Fibroblast of upper back skin (primary cell): Measurements from ENCODE around the gene ITGAE.
"Not testable (repeated sequence)": the region's sequence is repeated elsewhere in the genome, so short reads cannot be mapped to it uniquely, and the experiment has no call there.

Source experiments
- DNase-seq: peaks from one replicate; pipeline ENCODE4 v3.0.0-alpha.2; 2013

ITGAE gene

GRCh38 chr17:3794557-3795389 lies 6.2 kb downstream of the ITGAE start:
- peak; percentile 90 for DNase-seq

DNA sequence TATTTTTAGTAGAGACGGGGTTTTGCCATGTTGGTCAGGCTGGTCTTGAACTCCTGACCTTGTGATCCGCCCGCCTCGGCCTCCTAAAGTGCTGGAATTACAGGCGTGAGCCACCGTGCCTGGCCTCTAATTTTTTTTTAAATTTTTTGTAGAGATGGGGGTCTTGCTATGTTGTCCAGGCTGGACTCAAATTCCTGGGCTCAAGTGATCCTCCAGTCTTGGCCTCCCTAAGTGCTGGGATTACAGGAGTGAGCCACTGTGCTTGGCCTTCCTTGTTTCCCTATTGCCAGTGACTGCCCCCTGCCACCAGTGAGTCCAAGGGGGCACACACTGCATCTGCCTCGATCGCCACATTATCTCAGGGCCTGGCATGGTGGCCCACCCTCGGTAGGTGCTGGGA lies 6.8 kb downstream of the ITGAE start:
- DNase-seq = not testable (repeated sequence)

DNA sequence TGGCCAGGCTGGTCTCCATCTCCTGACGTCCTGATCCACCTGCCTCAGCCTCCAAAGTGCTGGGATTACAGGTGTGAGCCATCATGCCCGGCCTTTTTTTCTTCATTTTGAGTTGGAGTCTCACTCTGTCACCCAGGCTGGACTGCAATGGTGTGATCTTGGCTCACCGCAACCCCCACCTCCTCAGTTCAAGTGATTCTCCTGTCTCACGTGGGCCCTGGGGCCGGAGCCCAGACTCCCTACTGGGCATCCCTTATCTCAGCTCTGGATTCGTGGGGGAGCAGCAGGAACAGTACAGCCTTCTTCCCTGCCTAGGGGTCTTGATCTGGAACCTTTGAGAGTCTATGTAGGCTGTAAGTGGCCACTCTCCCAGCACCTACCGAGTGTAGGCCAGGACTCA lies 7.7 kb downstream of the ITGAE start:
- not testable (repeated sequence) for DNase-seq

DNA sequence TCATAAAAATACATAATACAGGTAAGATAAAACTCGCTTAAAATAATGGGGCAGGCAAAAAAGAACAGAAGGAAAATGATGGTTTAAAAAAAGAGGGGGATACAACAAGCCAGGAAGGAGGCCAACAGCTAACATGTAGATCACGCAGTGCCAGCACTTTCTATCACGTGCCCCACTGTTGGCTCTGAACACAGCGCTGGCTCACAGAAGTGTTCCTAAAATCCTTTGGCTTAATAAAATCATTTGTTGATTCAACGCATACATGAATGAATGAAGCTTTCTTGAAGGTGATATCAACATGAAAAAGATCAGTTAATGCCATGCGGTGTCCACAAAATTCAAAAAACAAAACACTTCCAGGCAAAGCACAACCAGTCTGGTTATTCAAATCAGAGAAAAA lies 8.5 kb downstream of the ITGAE start:
- DNase-seq = no peak

DNA sequence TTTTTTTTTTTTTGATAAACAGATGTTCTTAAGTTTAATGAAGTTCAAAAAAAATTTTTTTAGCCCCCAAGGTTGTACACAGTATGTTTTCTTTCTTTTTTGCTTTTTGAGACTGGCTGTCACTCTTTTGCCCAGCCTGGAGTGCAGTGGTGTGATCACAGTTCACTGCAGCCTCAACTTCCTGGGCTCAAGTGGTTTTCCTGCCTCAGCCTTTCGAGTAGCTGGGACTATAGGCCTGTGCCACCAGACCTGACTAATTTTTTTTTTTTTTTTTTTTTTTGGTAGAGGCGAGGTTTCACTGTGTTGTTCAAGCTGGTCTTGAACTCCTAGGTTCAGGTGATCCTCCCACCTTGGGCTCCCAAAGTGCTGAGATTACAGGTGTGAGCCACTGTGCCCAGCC lies 12.8 kb downstream of the ITGAE start:
- DNase-seq = no peak

DNA sequence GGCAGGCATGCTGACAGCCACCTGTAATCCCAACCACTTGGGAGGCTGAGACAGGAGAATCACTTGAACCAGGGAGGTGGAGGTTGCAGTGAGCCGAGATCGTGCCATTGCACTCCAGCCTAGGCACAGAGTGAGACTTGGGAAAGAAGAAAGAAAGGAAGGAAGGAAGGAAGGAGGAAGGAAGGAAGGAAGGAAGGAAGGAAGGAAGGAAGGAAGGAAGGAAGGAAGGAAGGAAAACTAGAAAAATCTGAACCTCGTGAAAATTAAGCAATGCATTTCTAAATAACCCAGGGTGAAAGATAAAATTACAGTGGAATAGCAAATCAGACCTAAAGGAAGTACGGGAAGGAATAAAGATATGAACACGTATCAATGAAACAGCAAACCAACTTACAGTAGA lies 15.7 kb downstream of the ITGAE start:
- DNase-seq = not testable (repeated sequence)

DNA sequence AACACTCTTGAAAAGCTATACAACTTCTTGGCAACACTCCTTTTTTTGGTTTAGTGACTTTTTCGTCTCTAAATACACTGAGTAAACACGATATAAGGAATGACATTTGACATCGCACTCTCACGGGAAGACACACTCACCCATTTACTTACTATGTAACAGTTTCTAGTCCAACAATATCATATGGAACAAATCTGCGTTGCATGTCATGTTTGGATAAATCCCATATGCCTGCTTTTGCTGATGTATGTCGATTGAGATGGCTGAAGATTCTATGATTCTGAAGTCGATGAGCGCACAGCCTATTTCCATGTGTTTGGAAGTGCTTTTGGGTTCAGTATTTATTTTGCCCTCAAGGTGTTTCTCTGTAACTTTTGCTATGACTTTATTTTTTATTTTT lies 18.2 kb downstream of the ITGAE start:
- no peak for DNase-seq

GRCh38 chr17:3780986-3781385 lies 20.0 kb downstream of the ITGAE start:
- DNase-seq = no peak

- DNase-seq = no peak
These were observed 23.4 kb downstream of the ITGAE start for GRCh38 chr17:3777366-3778120.

DNA sequence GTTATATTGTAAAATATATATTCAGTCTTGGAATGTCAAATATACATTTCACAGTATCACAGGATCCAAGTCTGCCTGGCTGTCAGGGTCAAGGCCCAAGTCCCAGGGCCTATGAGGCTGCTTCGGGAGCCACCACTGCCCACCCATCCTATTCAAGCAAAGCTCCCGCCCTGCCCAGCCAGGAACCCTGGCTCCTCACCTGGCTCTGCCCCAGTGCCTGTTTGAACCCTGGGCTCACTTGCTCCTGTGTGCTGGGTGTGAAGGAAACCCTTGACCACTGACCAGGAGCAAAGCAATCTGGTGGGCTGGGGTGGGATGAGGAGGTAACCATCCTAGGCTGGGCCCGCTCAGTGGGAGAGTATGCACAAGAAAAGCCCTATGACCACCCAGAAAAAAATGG lies 27.0 kb downstream of the ITGAE start:
- no peak for DNase-seq

DNA sequence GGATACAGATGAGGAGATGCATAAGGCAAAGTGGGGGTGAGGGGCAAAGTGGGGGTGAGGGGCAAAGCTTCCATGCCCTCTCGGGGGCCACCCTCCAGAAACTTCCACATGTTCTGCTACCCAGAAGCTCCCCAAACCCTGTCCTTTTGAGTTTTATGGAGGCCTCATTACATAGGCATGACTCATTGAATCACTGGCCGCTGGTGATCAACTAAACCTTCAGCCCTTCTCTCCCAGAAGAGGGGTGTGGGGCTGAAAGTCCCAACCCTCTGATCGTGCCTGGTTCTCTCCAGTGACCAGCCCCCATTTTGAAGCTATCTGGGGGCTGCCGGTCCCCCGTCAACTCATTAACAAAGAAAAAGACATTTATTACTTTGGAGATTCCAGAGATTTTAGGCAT lies 27.5 kb downstream of the ITGAE start:
- DNase-seq = peak; percentile 81

DNA sequence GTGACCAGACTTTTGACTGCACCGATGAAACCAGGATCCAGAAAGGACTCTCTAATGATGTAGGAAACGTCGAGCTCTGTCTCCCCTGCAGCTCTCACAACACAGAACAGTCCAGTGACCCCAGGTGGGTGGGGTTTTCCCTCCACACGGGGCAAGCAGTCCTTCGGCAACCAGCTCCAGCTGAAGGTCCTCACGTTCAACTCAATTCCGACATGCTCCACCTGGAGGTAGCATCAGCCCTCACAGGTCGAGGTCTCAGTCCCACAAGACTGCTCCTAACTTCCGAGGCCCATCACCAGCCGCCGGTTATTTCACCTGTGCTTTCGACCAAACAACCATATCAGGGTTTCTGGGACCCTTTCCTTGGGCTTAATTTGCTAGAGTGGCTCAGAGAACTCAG lies 28.2 kb downstream of the ITGAE start:
- DNase-seq = no peak

DNA sequence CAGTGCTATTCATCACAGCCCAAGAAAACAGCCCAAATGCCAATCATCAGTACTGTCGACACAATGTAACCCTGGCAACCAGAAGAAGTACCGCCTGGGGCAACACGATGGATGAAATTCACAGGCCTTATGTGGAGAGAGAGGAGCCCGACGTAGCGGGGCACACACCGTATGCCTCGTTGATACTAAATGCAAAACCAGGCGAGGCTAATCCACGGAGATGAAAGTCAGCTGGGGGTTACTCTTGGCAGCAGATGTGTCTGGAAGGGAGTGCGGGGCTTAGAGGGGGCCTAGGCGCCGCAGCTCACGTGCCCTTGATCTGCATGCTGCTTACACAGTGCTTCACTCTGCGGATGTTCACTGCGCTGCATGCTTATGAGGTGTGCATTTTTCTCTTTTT lies 29.8 kb downstream of the ITGAE start:
- DNase-seq = no peak

DNA sequence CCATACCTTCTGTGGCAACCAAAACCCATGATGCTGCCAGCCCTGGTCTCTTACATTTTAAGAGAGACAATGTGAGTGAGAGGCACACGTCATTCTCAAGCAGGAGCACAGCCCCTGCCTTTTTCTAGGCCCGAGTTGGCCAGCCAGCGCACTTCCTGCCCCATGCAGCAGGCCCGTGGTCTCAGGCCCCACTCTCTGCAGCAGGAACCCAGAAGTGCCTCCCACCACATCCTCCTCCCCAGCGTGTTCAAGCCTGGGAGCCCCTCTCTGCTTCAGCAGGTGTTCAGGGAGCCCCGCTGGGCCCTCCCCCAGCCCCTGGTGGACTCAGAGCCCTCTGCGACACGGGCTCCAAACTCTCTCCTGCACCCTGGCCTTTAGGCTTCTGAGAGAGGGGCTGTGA lies 30.5 kb downstream of the ITGAE start:
- DNase-seq = no peak

- DNase-seq = no peak
These were observed 32.2 kb downstream of the ITGAE start for GRCh38 chr17:3768769-3769168.

DNA sequence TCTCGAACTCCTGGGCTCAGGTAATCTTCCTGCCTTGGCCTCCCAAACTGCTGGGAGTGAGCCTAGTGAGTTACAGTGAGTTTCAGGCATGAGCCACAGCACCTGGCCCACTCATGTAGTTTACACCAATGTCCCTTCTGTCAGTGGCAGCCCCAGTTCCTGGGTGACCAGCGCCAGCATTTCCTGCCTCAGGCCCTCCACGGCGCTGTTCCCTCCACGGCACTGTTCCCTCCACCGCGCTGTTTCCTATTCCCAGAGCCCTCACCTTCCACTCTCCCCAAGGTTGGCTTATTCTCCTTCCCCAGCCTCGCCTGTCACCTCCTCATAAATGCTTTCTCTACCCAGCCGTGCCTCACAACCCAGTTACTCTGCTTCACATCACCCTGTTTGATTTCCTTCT lies 32.6 kb downstream of the ITGAE start:
- no peak for DNase-seq

GRCh38 chr17:3766779-3767178 lies 34.2 kb downstream of the ITGAE start:
- no peak for DNase-seq

DNA sequence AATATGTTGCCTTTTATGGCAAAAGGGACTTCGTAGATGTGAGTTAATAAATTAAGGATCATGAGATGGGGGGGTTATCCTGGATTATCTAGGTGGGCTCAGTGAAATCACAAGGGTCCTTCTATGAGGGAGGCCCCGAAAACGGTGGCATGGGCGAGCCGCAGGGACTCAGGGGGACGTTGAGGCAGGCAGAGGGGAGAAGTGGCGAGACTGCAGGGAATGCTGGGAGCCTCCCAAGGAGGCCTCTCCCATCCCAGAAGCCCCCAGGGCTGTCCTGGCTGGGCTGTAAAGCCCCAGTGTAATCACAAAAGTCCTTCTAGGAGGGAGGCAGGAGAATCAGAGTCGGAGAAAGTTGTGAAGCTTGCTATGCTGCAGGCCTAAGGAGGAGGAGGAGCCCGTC lies 35.0 kb downstream of the ITGAE start:
- DNase-seq = no peak

DNA sequence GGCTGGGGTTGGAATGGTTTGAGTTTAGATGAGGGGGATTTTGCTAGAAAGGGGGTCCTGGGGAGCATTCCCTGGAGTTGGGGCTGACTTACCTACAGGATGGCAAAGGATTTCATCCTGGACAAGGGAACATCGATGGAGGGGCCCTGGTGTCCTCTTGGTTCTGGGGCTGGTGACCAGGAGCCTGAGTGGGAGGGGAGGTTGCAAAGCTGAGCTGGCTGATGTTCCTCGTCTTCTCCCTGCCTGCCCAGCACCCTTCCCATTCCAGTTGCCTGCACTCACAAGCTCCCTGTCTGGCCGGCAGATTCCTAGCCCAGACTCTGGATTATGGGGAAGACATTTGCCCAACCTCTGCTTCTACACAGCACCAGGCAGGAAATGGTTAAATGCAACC lies 37.2 kb downstream of the ITGAE start:
- no peak for DNase-seq

DNA sequence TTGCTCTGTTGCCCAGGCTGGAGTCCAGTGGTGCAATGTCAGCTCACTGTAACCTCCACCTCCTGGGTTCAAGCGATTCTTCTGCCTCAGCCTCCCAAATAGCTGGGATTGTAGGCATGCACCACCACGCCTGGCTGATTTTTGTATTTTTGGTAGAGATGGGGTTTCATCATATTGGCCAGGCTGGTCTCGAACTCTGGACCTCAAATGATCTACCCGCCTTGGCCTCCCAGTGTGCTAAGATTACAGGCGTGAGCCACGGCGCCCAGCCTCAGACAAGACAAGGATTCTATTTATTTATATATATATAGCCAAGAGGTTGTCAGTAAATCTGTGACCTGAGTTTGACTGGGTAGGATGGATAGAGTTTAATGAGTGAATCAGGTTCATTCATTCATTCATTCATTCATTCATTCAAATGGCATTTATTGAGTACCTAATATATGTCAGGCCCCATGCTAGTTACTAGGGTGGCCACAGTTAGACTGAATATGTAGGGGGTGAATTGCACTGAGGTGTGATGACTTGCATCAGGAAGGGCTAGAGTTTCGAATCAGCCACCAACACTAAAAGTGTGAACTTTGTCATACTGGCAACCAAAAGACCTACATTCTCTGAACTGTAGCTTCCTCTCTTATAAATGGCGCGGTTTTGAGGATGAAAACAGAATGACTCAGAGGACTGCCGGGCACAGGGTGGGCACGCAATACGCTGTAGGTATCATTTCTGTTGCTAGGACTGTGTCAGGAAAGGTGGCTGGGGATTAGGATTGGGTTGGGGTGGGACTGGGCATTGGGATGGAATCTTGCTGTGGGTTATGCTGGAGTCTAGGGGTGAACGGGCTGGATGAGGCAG lies 37.8 kb downstream of the ITGAE start:
- no peak for DNase-seq

GRCh38 chr17:3761918-3762380 lies 39.0 kb downstream of the ITGAE start:
- no peak for DNase-seq

DNA sequence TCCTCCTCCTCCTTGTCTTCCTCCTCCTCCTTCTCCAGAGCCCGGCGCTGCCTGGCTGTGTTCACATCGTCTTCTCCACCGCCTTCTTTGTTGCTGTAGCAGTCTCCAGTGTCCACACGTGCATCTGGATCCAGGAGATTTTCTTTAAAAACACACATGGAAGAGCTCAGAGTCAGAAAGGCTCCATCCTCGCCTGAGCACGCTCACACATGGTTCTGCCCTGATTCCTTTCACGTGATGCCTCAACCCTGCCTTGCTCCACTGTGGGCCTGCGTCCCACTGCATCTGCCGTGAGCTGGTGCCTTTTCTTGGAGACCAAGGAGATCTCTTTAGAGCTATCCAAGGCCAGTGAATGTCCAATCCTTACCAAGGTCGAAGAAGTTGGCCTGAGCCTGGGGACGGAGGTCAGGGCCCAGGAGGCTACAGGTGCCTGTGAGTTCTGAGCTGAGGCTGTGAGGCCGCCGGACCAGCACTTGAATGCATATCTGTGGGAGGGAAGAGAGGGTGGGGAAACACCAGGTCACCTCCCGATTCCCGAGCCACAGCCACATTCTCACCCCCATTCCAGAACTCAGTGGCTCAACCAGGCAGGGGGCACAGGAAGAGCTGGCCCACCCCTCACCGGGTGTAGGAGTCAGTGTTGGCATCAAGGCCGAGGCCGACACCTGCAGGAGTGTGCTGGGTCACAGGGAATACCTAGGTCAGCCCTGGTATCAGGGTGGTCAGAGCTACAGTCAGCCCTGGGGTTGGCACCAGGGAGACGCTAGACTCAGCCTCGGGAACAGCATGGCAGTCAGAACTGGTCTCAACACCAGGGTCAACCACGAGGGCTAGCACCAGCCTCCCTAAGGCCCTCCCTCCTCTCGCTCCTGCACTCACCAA lies 39.7 kb downstream of the ITGAE start:
- no peak for DNase-seq
